Left renal cortex interstitium (tissue), 4 donors: ENCODE results near the gene ZYX. TPM values are rescaled to one million over a fixed set of nuclear protein-coding genes. Genes with fewer than 3 reads are reported as not detected.

Experiments used
- DNase-seq, 4 donors: peaks; one replicate each; pipeline ENCODE4 v3.0.0-alpha.2; 2013; ENCODE audit warnings: low read depth in 4 of 4, low spot score in 2 of 4, missing footprints in 1 of 4
- polyA plus RNA-seq, 4 donors: library from polyadenylated mRNA; unstranded; fragments of 120-200 nt; gene quantifications; one replicate each; pipeline ENCODE4 v1.2.1, GENCODE V29; 2013; ENCODE audit not compliant: insufficient read length in 4 of 4

The ZYX gene, protein sequence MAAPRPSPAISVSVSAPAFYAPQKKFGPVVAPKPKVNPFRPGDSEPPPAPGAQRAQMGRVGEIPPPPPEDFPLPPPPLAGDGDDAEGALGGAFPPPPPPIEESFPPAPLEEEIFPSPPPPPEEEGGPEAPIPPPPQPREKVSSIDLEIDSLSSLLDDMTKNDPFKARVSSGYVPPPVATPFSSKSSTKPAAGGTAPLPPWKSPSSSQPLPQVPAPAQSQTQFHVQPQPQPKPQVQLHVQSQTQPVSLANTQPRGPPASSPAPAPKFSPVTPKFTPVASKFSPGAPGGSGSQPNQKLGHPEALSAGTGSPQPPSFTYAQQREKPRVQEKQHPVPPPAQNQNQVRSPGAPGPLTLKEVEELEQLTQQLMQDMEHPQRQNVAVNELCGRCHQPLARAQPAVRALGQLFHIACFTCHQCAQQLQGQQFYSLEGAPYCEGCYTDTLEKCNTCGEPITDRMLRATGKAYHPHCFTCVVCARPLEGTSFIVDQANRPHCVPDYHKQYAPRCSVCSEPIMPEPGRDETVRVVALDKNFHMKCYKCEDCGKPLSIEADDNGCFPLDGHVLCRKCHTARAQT
- polyA plus RNA-seq, result 100 to 1,000 TPM in 2 of 4 donors, 10 to 100 TPM in 2; 61.8 to 112 (median 96.6) TPM

- peak; percentile 60 to 81 (median 79) for DNase-seq
Measured at GRCh38 chr7:143380646-143381426, at the start of gene ZYX. Gene ZYX, plus strand, starts transcription at chr7:143381345. Its CDS starts 227 bp downstream, at chr7:143381572.

DNA sequence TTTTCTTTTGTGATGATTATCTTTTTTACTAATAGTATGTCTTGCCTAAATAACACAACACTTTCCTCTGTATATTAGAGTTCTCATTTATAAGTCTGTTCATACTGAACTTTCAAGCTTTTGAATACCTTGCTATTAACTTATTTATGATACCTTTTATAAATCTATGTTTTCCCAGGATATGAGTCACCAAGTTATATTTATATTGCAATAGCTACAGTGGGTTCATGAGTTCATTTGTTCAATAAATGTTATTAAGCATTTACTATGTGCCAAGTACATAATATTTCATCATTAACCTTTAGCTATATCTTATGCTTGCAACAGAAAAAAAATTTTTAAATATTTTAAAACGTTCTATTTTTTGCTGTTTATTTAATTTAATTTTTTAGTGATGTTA, 46.9 kb upstream of the ZYX start:
- DNase-seq, result no peak

GRCh38 chr7:143337216-143337615, 43.9 kb upstream of the ZYX start:
- DNase-seq, result no peak

DNA sequence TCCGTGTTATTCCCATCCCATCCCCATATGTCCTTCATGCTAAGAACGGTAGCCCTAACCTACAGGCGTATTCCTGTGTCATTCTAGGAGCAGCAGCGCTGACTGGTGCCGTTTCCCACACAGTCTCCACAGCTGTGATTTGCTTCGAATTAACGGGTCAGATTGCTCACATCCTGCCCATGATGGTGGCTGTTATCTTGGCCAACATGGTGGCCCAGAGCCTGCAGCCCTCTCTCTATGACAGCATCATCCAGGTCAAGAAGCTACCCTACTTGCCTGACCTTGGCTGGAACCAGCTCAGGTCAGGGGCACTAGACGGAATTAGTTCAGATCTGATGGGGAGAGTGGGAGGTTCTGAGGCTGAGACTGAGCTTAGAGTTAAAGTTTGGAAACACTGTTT, 39.3 kb upstream of the ZYX start:
- DNase-seq, result no peak

GRCh38 chr7:143343596-143343995, 37.5 kb upstream of the ZYX start:
- DNase-seq, result no peak

- peak in 2 of 4 donors; percentile 41 for DNase-seq
Measured at GRCh38 chr7:143345428-143345900, 35.7 kb upstream of the ZYX start.

DNA sequence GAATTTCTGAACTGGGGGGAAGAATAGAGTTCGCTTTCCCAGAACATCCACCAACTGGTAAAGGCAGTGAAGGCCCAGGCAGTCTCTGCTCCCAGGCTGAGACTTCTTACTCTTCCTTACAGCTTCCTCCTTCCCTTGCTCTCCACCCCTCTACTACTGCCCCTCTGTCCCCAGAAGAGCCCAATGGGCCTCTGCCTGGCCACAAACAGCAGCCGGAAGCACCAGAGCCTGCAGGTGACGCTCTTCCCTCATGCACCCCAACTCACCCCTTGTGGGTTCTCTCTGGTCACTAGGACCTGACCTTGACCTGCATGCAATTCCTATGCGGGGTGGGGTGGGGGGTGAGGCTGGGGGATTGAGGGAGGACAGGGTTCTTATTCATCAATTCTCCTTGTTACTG, 35.1 kb upstream of the ZYX start:
- no peak for DNase-seq

GRCh38 chr7:143347950-143348349, 33.2 kb upstream of the ZYX start:
- DNase-seq, result no peak

- DNase-seq, result no peak
Measured at GRCh38 chr7:143351060-143351459, 30.1 kb upstream of the ZYX start.

DNA sequence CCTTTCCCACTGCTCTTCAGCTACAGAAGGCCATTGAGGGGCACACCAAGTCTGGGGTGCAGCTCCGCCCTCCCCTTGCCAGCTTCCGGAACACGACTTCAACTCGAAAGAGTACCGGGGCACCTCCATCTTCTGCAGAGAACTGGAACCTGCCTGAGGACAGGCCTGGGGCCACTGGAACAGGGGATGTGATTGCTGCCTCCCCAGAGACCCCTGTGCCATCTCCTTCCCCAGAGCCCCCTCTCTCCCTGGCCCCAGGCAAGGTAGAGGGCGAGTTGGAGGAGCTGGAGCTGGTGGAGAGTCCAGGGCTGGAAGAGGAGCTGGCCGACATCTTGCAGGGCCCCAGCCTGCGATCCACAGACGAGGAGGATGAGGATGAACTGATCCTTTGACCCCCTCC, 29.6 kb upstream of the ZYX start:
- DNase-seq, result no peak

GRCh38 chr7:143352531-143353002, 28.6 kb upstream of the ZYX start:
- no peak for DNase-seq

GRCh38 chr7:143354376-143354775, 26.8 kb upstream of the ZYX start:
- DNase-seq, result no peak

- DNase-seq, result no peak
Measured at GRCh38 chr7:143354965-143355364, 26.2 kb upstream of the ZYX start.

DNA sequence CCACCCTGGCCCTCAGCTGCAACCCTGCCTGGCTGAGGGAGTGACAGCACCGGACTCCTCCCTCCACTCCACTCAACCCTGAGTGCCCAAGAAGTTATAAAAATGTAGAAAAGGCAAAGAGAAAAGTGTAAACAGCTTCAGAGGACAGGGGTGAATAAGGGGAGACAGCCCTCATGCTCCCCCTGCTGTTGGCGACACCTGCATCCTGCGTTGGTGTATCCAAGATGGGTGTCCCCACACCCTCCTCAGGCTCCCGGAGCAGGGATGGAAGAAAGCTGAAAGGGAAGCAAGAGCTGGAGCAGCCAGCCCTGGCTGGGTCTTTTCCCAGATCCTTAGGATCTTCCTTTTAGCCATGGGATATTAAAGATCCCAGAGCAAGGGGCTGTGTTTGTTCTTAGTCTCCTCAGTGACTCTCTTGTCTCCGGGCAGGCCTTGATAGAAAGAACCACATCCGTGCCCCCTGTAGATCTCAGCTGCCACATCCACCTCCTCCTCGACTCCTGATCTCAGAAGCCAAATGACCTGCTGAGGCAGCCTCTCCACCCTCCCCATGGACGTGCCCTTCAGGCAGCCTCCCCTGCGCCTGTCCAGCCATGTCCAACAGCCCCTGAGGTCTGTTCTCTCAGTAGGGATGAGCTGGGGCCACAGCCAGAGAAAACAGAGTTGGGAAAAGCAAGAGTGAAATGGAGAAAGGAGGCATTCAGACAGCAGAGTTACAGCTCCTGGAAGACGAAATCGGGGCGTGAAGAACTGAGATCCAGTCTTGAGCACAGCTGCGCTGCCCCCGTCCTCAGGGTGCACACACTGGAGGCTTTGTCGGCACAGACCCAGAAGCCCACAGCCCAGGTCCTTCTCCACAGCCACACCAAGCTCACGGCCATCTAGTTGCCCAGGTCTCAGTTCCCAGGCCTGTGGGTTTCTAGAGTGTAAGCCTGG, 25.4 kb upstream of the ZYX start:
- no peak for DNase-seq

DNA sequence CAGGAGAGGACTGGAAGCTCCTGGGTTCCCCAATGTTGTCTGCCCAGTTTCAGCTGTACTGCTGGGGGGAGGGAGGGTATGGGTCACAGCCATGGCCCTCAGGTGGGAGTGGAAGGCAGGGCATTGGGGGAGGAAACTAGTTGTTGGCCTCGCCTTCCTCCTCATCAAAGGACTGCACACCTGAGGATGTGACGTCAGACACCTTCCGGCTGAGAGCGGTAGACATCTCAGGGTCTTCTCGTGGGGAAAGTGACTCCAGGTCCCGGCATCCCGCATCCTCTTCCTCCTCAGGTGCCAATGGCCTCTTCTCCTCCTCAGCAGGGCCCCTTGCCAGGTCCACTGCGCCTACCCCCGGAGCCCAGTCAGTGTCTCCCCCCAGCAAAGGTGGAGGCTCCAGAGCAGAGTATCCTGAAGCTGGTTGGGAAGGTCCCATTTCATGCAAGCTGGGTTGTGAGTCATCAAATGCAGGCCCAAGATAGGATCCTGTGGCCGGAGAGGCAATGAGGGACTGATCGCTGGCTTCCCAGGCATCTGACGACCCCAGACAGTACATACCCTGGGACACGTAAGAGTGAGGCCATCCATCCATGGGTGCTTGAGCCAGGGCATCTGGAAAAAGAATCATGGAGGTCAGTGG, 24.6 kb upstream of the ZYX start:
- no peak for DNase-seq

- no peak for DNase-seq
Measured at GRCh38 chr7:143358626-143359025, 22.5 kb upstream of the ZYX start.

DNA sequence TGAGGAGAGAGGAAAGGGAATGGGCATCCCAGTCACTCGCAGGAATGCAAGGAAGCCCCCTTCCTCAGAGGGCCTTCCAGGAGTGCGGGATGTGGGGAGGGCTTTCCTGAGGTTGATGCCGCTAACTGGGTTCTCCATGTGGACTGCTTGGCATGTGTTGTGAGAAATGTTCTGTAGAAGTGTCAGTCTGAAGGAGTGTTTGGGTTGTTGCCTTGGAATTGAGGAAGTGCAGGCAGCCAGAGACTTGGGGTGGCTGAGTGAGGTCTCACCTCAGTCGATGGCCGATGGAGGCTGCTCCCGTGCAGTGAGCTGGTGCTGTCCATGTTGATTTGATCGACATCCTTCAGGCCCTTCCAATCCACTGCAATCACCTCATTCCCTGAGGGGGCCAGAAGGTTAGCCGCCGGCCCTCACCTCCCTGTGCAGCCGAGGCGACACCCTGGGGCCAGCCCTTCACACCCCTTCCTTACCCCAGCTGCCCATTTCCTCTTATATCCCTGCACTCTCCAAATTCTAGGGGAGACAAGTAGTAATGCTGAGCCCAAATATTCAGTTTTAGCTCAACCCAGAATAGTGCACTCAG, 21.3 kb upstream of the ZYX start:
- DNase-seq, result no peak

DNA sequence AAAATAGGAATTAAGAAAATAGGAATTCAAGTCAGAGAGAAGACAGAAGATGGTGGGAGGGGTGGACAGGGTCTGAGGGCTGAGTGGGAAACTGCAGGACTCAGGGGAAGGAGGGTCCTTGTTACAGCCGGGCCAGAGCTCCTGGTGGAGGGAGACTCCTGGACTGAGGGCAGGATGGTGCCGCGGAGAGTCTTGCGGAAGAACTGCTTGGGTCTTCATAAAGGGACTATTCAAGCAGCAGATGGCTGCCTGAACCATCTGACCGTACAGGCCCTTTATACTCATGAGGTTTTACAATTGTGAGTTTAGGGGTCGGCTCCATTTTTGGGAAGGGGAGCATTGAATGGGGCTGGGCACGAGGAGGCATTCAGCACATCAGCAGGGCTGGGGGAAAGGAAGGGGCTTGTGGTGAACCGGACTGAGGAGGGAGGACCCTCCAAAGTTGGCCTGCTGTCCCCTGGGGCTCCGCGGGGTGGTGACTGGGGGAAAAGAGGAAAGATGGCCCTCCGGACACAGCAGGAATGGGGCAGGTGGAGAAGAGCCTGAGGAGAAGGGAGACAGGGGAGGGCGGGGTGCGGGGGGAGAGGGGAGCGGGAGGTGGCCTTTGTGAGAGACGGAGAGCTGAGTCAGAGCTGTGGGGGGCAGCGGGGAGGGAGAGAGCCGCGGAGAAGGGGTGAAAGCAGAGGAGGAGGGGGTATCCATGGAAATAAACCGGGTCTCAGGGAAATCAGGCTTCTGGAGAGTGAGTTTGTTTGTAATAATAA, 20.2 kb upstream of the ZYX start:
- DNase-seq, result no peak
